HG03354 (cell line): ENCODE data around the gene SLC25A21.
"Not testable (repeated sequence)": the region's sequence is repeated elsewhere in the genome, so short reads cannot be mapped to it uniquely, and the experiment has no call there.

ENCODE experiments used
- ATAC-seq: cut with Tn5 transposase; IDR thresholded peaks from one replicate; pipeline ENCODE4 v1.9.1; 2021; ENCODE audit warnings: mild to moderate bottlenecking; ENCODE audit not compliant: unreplicated experiment, poor library complexity, severe bottlenecking

Gene SLC25A21

GRCh38 chr14:37147310-37147880 is 25.0 kb downstream of the SLC25A21 start:
- no peak for ATAC-seq

GRCh38 chr14:37146438-37146837 is 26.0 kb downstream of the SLC25A21 start:
- ATAC-seq, result not testable (repeated sequence)

- ATAC-seq, result no peak
Observed at GRCh38 chr14:37145395-37145794, 27.0 kb downstream of the SLC25A21 start.

GRCh38 chr14:37144729-37145363 is 27.6 kb downstream of the SLC25A21 start:
- ATAC-seq, result no peak

- ATAC-seq, result no peak
Observed at GRCh38 chr14:37143475-37143874, 28.9 kb downstream of the SLC25A21 start.

DNA sequence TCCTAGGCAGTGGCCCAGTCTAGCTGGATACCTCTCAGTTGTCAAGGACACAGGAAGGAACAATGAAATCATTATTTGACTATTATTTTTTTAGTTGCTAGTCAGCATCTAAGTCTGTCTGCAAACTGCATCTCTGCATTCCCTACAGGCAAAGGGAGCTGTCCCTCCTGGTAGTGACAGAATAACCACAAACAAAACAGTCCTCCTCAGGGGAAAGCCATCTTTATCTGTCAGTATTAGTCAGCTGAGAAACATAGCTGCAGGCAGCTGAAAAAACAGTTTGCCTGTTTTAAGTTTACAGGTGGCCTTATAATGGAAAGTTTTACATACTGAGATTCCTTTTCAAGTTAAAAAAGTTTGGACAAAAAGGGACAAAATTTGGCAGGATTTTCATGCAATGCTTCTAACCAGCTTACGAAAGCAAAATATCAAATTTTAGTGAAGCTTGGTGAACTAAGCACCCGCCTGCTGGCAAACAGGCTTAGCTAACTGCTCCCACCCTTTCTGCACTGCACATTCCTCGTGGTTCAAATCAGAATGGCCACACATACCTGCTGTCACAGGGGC is 29.5 kb downstream of the SLC25A21 start:
- no peak for ATAC-seq

- no peak for ATAC-seq
Observed at GRCh38 chr14:37140176-37140575, 32.2 kb downstream of the SLC25A21 start.

DNA sequence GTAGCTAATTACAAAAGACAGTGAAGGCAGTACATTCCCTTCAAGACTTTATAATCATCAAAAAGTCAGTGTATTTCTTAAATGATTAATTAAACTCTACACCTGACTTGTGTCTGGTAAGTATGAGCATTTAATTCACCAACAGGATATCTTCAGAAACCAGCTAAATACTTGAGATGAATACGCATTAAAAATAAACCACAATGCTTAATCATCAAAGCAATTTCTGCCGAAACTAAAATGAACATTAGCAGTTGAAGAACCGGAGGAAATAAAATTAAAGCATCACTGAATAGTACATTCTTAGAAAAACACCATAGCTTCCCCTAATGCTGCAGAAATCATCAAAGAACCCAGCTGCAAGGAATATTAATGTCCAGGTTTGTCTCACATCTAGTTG is 32.7 kb downstream of the SLC25A21 start:
- ATAC-seq, result no peak

DNA sequence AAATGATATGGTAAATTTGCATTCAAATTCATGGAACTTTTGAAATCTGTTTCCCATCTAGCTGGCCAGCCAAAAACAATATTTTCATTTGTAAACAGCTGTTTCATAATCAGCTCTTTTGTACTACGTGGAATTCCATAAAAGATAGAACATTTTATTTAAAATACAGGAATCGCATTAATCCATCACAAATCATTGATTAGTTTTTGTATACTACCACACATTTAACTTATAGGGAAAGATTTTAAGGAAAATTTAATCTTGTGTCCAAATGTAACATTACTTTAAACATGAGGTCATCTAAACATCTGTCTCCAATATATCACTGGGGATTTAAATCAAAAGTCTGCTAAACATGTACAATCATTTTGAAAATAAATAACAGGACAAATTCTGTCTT is 33.5 kb downstream of the SLC25A21 start:
- no peak for ATAC-seq

DNA sequence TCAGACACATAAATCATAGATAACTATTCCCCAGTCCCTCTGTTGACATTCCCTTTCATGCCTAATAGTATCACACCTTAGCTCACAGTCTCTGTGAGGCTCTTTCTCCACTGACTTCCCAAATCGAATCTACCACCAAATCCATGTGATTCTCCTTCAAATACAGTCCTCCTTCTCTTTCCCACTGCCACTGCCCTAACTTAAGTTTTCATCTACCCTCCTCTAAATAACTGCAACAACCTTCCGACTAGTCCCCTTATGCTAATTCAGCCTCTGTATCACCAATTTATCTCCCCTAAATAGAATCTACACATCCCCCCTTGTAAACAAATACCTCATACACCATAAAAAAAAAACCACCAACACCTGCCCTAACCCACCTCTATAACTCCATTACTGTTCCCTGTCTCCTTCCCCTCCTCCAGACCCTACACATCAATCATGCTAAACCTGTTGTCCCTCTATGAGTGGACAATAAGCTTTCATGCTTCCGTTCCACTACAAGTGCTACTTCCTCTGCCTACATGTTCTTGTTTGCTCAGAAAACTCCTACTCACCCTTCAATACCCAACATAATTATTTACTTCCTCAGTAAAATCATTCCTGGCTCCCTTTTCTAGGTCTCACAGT is 39.0 kb downstream of the SLC25A21 start:
- ATAC-seq, result no peak

DNA sequence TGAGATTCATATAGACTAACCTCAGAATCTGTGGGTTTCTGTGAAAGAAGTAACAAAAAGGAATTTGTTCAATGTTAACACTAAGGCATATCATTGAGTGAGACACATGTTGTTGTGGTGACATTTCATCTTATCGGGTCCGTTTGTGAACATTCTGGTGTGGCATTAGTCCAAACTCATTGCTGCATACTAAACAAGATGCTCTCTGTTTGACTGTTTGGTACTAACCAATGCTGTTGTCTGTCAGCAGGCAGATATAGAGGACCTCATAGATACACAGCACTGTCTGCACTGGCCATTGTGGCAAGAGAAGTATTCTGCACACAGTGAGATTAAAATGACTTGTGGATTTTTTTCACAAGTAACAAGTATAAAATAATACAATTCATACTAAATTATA is 41.2 kb downstream of the SLC25A21 start:
- no peak for ATAC-seq

DNA sequence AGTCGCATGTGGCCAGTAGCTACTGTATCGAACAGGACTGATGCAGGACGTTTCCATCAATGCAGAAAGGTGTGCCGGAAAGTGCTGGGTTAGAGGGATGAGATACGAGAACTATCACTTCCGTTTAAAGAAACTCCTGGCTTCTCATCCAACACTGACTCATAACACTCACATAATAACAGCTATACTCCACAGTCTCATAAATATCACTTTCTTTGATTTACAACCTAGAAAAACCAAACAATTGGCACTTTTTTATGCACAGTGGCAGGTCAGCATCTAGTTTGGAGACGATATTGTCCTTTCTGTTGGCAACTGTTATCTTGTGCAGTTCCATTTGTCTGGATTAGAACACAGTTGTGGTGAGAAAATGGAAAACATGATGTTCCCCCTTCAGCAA is 43.4 kb downstream of the SLC25A21 start:
- ATAC-seq, result no peak

GRCh38 chr14:37124614-37125013 is 47.8 kb downstream of the SLC25A21 start:
- no peak for ATAC-seq

- no peak for ATAC-seq
Observed at GRCh38 chr14:37122919-37123639, 49.3 kb downstream of the SLC25A21 start.

DNA sequence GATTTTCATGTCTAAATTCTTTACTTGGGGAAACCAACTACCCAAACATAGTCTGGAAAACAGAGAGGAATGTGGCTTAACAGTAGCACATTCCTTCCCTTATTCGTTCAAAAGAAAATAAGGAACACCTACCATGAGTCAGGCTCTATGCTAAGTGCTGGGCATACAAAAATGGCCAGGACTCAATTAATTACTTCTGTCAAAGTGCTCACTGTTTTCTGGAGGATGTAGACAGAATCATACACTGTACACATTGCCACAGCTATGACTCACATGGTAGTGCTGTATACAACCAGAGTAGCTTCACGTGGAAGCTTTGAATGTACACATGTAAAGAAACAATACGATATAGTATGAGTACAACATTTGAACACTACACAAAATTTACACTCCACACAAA is 50.1 kb downstream of the SLC25A21 start:
- no peak for ATAC-seq

DNA sequence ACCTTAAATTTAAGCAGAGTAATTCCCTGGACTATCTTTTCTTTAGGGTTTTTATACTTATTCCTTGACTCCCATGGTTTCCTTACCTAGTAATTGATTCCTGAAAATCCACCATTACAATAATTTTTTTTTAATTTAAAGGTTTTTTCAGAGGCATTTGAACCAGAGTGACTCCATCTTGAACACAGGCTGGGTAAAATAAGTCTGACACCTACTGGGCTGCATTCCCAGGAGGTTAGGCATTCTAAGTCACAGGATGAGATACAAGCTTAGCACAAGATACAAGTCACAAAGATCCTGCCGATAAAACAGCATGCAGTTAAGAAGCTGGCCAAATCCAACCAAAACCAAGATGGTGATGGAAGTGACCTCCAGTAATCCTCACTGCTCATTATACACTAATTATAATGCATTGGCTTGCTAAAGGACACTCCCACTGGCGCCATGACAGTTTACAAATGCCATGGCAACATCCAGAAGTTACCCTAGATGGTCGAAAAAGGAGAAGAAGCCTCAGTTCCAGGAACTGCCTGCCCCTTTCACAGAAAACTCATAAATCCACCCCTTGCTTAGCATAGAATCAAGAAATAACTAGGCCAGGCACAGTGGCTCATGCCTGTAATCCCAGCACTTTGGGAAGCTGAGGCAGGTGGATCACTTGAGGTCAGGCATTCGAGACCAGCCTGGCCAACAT is 53.6 kb downstream of the SLC25A21 start:
- ATAC-seq, result no peak

DNA sequence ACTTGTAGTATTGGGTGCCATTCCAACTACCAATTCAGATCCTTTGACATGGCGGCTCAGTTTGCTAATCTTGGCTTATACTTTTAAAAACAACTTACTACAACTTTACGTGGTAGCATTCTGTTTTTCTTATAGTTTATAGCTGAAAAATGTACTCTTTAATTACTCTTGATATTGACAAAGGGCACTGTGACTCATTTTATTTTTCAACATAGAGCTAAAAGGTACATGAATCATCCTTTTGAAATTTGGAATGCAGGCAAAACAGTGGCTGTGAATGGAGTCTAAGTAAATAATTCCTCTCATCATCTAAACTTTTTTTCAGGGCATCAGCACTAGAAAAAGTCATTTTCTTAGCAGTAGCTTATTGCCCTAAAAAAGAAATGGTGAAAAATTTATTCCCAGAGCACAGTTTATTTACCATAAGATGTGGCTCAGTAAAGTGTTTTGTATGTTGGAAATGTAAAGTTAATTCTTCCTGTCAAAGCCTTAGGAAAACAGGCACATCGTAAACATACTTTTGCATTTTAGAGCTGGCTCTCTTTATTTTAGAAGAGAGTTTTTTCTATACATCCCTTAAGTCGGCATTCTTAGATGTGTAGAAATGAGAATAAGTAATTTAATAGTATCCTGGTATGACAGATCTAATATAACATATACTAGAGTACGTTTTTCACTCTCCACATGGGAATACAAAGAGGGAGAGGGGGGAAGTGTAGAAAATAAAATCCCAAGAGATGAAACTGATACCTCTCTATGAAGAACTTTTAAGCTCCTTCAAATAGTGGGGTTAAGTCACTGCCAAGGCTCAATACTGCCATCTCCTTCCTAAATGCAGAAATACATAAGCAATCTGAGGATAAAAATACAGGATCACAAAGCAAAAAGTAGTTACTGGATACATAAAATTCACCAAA is 55.2 kb downstream of the SLC25A21 start:
- ATAC-seq, result no peak

DNA sequence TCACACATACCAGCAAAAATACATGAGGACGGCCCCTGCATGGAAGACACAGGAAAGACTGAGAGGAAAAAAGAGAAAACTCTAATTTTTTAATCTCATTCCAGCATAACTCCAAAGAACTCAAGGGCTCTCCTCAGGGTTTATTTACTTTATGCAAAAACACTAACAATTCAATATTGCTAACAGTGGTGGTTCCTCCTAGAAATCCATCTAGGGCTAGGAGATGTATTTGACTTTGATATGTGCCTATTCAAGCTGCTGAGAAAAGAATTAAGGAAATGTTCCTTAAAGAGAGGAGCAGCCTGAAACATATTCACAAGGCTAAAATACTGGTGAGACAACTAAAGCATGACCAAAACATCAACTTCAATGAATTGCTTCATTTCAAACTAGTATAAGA is 57.0 kb downstream of the SLC25A21 start:
- no peak for ATAC-seq

GRCh38 chr14:37114559-37114958 is 57.8 kb downstream of the SLC25A21 start:
- no peak for ATAC-seq
